Tibial nerve (tissue), 4 donors: Measurements from ENCODE around the gene FCRLB. TPM values are rescaled to one million over a fixed set of nuclear protein-coding genes. Genes with fewer than 3 reads are reported as not detected.
"Not testable (repeated sequence)": the region's sequence is repeated elsewhere in the genome, so short reads cannot be mapped to it uniquely, and the experiment has no call there.

ENCODE experiments used
- DNase-seq, 2 donors: peaks; one replicate each; pipeline ENCODE4 v3.0.0-alpha.2; 2019; ENCODE audit warnings: low spot score in 2 of 2
- H3K27ac ChIP-seq, 4 donors: fragments of 200-600 bp; sonication (generic) in 3 of 4; one replicate each; pipeline ENCODE4 v1.5.1; 2017 to 2019; ENCODE audit warnings: mild to moderate bottlenecking in 1 of 4
- H3K27me3 ChIP-seq, 2 donors: fragments of 200-600 bp; sonication (generic) in 1 of 2; one replicate each; pipeline versions ENCODE4 v1.5.1 to v1.6.0; 2017 to 2019
- H3K36me3 ChIP-seq, 3 donors: fragments of 200-600 bp; sonication (generic); one replicate each; pipeline ENCODE4 v1.5.1; 2018 to 2019
- H3K4me1 ChIP-seq, 4 donors: fragments of 200-600 bp; sonication (generic) in 3 of 4; one replicate each; pipeline ENCODE4 v1.5.1; 2017 to 2019
- H3K4me3 ChIP-seq, 4 donors: fragments of 200-600 bp; sonication (generic) in 3 of 4; one replicate each; pipeline ENCODE4 v1.5.1; 2017 to 2019; ENCODE audit warnings: mild to moderate bottlenecking in 1 of 4, moderate library complexity in 1 of 4
- H3K9me3 ChIP-seq, 4 donors: fragments of 200-600 bp; sonication (generic) in 3 of 4; one replicate each; pipeline ENCODE4 v1.5.1; 2017 to 2019
- CTCF ChIP-seq, 5 experiments: fragments of 200-600 bp in 3 of 5; fragments of 450-650 bp in 2 of 5; sonication (generic) in 3 of 5; IDR thresholded peaks; one replicate each; pipeline ENCODE4 v1.5.1; 2016 to 2019; ENCODE audit warnings: antibody characterized with exemption in 5 of 5, mild to moderate bottlenecking in 3 of 5, moderate library complexity in 2 of 5
- EP300 ChIP-seq, 2 donors: sonication (generic); formaldehyde crosslinking; IDR thresholded peaks; one replicate each; pipeline ENCODE4 v1.6.1; 2017; ENCODE audit warnings: antibody characterized with exemption in 2 of 2, mild to moderate bottlenecking in 1 of 2
- POLR2A ChIP-seq, 2 donors: fragments of 450-650 bp; IDR thresholded peaks; one replicate each; pipeline ENCODE4 v1.6.1; 2017; ENCODE audit warnings: antibody characterized with exemption in 2 of 2, mild to moderate bottlenecking in 2 of 2, moderate library complexity in 2 of 2
- WGBS, 2 donors: methylation state at CpG; one replicate each; pipeline ENCODE4 v1.1.5; 2018; 5-methylcytosine and 5-hydroxymethylcytosine counted together
- total RNA-seq, 4 donors: library from RNA; depleted of rRNA; stranded (reverse); fragments of >200 nt; gene quantifications; one replicate each; pipeline ENCODE4 v1.1.0, GENCODE V29; 2016

FCRLB gene
- total RNA-seq, result 1 to 10 TPM; 2.4 to 4.7 (median 2.6) TPM

GRCh38 chr1:161720956-161721737 lies at the start of gene FCRLB:
Gene FCRLB (plus strand): TSS chr1:161721544. CDS start chr1:161722673, 1,129 bp downstream.
- Histone ChIP-seq H3K36me3 (no peaks in the 10 kb centered on the region), H3K9me3 (no peaks in the 10 kb centered on the region), H3K27ac (no peak within 1 kb of the TSS), H3K4me1 (peaks cover 0 to 7% (median 3%) of the 10 kb centered on the region in 4 donors), H3K27me3 (peaks cover 0 to 1% of the 10 kb centered on the region in 2 donors), H3K4me3 (no peak within 1 kb of the TSS)
- DNase-seq, result no peak
- WGBS, 2 donors, result 48 to 59% methylated on average over 4 of the region's 4 CpGs
- no peak for TF ChIP-seq POLR2A (IDR thresholded peaks at IDR 0.05)
- no peak for TF ChIP-seq CTCF (IDR thresholded peaks at IDR 0.05)
- no peak for TF ChIP-seq EP300 (IDR thresholded peaks at IDR 0.05)

GRCh38 chr1:161673437-161673836 lies 47.9 kb upstream of the FCRLB start:
- 81 to 82% methylated on average over 3 to 4 of the region's 7 CpGs for WGBS, 2 donors
- not testable (repeated sequence) for H3K4me3 ChIP-seq, H3K27ac ChIP-seq, H3K9me3 ChIP-seq, DNase-seq, H3K36me3 ChIP-seq, H3K27me3 ChIP-seq
- peaks cover 0 to 20% (median 4%) of the 10 kb centered on the region in 4 donors for H3K4me1 ChIP-seq

- DNase-seq, H3K27me3 ChIP-seq, H3K27ac ChIP-seq, H3K9me3 ChIP-seq, H3K36me3 ChIP-seq, H3K4me3 ChIP-seq: not testable (repeated sequence)
- 72 to 97% methylated on average over 3 of the region's 3 CpGs for WGBS, 2 donors
- H3K4me1 ChIP-seq, result peaks cover 0 to 20% (median 4%) of the 10 kb centered on the region in 4 donors
Observed at GRCh38 chr1:161674447-161674846, 46.9 kb upstream of the FCRLB start.

GRCh38 chr1:161674908-161675307 lies 46.4 kb upstream of the FCRLB start:
- not testable (repeated sequence) for H3K27me3 ChIP-seq, H3K27ac ChIP-seq, H3K9me3 ChIP-seq, H3K36me3 ChIP-seq, H3K4me3 ChIP-seq, DNase-seq
- 90 to 92% methylated on average over 3 of the region's 3 CpGs for WGBS, 2 donors
- peaks cover 0 to 20% (median 4%) of the 10 kb centered on the region in 4 donors for H3K4me1 ChIP-seq

- Histone ChIP-seq H3K9me3 (no peaks in the 10 kb centered on the region), H3K4me1 (peaks cover 0 to 20% (median 4%) of the 10 kb centered on the region in 4 donors), H3K36me3 (no peaks in the 10 kb centered on the region), H3K27me3 (no peaks in the 10 kb centered on the region), H3K4me3 (no peak overlapping the region), H3K27ac (peak overlapping the region in 2 of 4 donors; percentile 32 to 51)
- DNase-seq, result no peak
- 46% methylated on average over 2 of the region's 2 CpGs for WGBS, 2 donors
- TF ChIP-seq EP300 (IDR thresholded peaks at IDR 0.05), result no peak
- TF ChIP-seq CTCF (IDR thresholded peaks at IDR 0.05), result no peak
- no peak for TF ChIP-seq POLR2A (IDR thresholded peaks at IDR 0.05)
Observed at GRCh38 chr1:161676441-161676840, 44.9 kb upstream of the FCRLB start.

- peaks cover 0 to 20% (median 4%) of the 10 kb centered on the region in 4 donors for H3K4me1 ChIP-seq
- no peaks in the 10 kb centered on the region for H3K36me3 ChIP-seq
- H3K27me3 ChIP-seq, result no peaks in the 10 kb centered on the region
- 36 to 43% methylated on average over 5 of the region's 5 CpGs for WGBS, 2 donors
- peak overlapping the region in 2 of 4 donors; percentile 32 to 51 for H3K27ac ChIP-seq
- H3K4me3 ChIP-seq, result no peak overlapping the region
- H3K9me3 ChIP-seq, result no peaks in the 10 kb centered on the region
- TF ChIP-seq POLR2A (IDR thresholded peaks at IDR 0.05) (no peak), CTCF (IDR thresholded peaks at IDR 0.05) (no peak), EP300 (IDR thresholded peaks at IDR 0.05) (no peak)
- DNase-seq, result no peak
Observed at GRCh38 chr1:161676958-161677689, 44.2 kb upstream of the FCRLB start.
